Suprapubic skin (tissue), 4 donors: ENCODE results near the gene SIRPB1.

Source experiments
- EP300 ChIP-seq: sonication (generic); formaldehyde crosslinking; IDR thresholded peaks from one replicate; pipeline ENCODE4 v1.6.1; 2017; ENCODE audit warnings: antibody characterized with exemption
- POLR2AphosphoS5 ChIP-seq, 3 donors: sonication (generic); formaldehyde crosslinking; IDR thresholded peaks; one replicate each; pipeline ENCODE4 v1.6.1; 2017; ENCODE audit warnings: antibody characterized with exemption in 3 of 3
- TF ChIP-seq, protein P1 (sequence below), 2 donors: fragments of 200-600 bp in 1 of 2; fragments of 450-650 bp in 1 of 2; sonication (generic) in 1 of 2; IDR thresholded peaks; one replicate each; pipeline ENCODE4 v1.5.1; 2016 to 2019; ENCODE audit warnings: antibody characterized with exemption in 2 of 2, mild to moderate bottlenecking in 1 of 2, moderate library complexity in 1 of 2

DNA sequence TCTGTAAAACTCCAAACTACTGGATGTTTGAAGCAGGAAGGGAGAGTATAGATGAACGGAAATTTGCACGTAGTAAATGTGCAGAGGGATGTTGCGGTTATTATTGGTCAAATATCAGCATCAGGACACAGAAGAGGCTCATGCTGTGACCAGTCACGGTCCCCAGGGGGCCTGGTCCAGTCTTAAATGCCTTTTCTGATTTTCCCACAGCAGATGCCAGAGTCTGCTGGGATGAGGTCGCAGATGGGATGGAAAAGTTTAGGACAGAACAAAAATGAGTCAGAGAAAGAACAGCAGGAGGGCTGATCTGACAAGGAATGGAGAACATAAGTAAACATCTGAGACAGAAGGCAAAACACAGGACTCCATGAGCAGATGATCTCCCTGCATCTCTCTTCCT lies 49.5 kb upstream of the SIRPB1 start:
- TF ChIP-seq POLR2AphosphoS5 (IDR thresholded peaks at IDR 0.05) = no peak
- TF ChIP-seq, protein P1, sequence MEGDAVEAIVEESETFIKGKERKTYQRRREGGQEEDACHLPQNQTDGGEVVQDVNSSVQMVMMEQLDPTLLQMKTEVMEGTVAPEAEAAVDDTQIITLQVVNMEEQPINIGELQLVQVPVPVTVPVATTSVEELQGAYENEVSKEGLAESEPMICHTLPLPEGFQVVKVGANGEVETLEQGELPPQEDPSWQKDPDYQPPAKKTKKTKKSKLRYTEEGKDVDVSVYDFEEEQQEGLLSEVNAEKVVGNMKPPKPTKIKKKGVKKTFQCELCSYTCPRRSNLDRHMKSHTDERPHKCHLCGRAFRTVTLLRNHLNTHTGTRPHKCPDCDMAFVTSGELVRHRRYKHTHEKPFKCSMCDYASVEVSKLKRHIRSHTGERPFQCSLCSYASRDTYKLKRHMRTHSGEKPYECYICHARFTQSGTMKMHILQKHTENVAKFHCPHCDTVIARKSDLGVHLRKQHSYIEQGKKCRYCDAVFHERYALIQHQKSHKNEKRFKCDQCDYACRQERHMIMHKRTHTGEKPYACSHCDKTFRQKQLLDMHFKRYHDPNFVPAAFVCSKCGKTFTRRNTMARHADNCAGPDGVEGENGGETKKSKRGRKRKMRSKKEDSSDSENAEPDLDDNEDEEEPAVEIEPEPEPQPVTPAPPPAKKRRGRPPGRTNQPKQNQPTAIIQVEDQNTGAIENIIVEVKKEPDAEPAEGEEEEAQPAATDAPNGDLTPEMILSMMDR (IDR thresholded peaks at IDR 0.05) = no peak
- TF ChIP-seq EP300 = no peak
